Activated CD4-positive, alpha-beta T cell treated with anti-CD3 and anti-CD28 coated beads for 48 hours (primary cell): Measurements from ENCODE around the gene TM7SF2.
"Not testable (repeated sequence)": the region's sequence is repeated elsewhere in the genome, so short reads cannot be mapped to it uniquely, and the experiment has no call there.

ENCODE experiments used
- DNase-seq: peaks from one replicate; pipeline ENCODE4 v3.0.0-alpha.2; 2020

Gene TM7SF2

DNA sequence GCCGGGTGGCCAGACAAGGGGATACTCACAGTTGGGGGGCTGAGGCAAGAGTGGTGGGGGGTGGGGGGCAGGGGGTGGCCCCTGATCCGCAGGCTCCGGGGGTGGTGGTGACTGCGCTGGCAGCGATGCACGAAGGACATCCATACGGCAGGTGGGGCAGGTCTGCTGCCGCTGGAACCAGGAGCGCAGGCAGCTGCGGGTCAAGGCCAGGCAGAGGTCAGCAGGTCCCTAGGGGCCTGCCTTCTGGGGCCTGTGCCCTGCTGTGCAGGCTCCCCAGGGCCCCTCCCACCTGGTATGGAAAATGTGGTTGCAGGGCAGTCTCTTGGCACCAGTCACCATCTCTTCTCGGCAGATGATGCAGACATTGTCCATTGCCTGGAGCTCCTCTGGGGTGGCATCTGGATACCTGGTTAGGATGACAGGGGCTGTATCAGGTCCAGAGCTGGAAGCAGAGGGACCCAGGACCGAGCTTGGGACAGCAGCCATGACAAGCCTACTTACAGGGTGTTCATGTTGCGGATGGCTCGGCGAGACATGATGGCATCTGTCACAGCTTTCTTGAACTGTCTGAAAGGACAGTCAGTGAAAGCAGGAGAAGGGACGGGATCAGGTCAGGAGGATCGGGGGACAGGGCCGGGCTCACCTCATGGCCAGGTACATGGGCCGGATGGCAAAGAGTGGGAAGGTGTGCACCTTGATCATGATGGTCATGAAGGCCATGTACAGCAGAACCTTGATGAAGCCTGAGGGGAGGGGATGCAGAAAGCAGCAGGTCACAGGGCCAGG is 19.2 kb downstream of the TM7SF2 start:
- DNase-seq = no peak

DNA sequence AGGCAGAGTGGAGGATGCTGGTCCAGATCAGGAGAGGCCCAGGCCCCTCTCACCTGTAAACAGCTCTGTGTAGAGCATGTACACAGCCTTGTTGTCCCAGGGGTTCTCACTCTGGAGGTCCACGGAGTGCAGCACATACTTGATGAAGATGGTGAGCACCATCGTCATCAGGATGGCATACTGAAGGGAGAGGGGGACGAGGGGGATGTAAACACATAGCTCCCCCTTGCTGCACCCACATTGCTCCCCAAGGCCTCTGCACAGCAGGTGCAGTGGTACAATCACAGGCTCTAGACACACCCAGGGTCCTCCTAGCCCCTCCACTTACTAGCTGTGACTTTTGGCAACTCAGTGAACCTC is 19.7 kb downstream of the TM7SF2 start:
- DNase-seq = no peak

DNA sequence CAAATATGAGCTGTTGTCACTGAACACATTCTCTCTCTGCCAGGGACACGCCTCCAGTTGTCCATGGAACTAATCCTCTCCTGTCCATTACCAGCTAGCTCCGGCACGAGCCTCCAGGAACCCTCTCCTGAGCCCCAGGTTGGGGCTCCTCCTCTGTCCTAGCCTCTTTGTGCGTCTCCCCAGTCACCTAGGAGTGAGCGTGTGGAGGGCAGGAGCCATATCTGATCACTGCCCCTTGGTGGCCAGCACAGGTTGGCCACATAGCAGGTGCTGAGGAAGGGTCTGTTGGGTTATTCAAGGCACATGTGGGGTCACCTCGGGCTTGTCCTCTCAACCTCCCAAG is 20.2 kb downstream of the TM7SF2 start:
- no peak for DNase-seq

GRCh38 chr11:65132238-65132987 is 20.7 kb downstream of the TM7SF2 start:
- DNase-seq = no peak

DNA sequence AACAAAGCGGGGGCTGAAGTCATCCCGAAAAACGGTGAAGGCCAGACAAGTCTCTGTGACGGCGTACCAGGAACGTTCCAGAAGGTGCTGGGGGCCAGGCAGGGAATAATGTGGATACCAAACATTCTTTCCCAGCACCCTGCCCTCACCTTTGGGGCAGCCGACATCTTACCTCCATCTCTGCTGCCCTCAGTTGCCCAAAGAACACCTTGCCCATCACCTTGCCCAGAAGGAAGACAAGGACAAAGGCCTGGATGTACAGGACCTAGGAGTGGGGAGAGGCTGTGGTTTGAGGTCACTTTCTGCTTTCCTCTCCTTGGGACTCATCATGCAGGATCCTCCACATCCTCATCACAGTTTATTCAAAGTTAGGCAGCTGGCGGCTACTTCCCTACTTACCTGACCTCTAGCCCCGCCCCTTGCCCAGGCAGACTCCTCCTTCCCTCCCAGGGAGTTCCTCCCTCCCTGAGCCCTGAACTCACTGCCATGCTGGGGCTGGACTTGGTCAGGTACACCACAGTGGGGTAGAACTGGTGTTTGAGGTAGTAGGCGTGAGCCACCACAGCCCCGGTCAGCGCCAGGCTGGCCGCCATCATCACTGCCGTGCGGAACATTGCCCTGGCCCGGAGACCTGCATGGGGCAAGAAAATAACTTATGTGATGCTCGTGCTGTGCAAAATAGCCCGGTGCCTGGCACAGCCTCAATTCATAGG is 21.5 kb downstream of the TM7SF2 start:
- peak; percentile 85 for DNase-seq

DNA sequence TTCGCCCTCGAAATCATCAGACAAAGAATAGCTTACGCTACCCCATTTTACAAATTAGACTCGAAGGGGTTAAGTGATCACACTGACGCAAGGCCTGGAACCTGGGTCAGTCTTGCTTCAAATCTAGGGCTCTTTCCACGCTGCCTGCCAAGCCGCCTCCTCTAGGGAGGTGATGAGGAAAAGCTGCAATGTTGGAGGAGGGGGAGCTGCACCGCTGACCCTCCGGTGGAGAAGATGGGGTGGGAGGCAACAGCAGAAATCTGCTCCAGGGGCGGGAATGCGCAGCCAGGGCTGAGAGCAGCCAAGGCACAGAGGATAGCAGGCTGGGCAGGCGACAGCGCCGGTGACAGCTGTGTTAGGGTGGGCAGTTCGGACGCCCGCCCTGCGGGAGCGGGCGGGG is 22.1 kb downstream of the TM7SF2 start:
- no peak for DNase-seq

GRCh38 chr11:65134240-65134951 is 22.7 kb downstream of the TM7SF2 start, which contains the start of gene SYVN1:
Gene SYVN1, minus strand, starts transcription at chr11:65134519. Its CDS starts 918 bp downstream, at chr11:65133601.
- peak; percentile 94 for DNase-seq

DNA sequence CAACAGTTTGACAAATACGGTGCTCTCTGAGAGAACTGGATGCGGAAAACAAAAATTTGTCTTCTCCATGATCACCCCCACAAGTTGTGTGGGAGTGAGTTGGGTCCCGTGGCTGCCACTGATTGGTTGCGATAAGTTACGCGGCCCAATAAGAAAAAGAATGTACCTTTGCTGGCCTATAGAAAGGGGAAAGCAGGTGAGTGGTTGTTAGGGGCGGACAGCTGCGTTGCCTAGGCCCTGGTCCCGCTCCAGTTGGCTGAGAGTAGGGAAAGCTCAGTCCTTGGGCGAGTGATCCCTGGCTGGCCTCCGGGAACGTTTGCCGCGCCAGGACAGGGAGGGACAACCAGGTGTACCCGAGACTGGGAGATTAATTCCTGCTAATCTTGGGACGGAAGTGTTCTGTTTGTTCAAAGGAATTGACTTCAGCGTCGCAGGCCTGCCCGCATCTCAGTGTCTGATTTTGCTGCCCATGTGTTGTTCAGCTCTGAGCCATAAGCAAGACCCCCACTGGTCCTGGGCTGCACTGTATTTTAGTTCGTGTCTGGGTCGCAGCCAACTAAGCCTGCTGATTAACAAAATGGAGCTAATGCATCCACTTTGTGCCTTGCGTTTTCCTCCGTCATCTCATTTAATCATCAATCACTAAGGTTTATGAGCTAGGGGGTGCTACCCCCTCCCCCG is 23.4 kb downstream of the TM7SF2 start:
- DNase-seq = peak; percentile 85

DNA sequence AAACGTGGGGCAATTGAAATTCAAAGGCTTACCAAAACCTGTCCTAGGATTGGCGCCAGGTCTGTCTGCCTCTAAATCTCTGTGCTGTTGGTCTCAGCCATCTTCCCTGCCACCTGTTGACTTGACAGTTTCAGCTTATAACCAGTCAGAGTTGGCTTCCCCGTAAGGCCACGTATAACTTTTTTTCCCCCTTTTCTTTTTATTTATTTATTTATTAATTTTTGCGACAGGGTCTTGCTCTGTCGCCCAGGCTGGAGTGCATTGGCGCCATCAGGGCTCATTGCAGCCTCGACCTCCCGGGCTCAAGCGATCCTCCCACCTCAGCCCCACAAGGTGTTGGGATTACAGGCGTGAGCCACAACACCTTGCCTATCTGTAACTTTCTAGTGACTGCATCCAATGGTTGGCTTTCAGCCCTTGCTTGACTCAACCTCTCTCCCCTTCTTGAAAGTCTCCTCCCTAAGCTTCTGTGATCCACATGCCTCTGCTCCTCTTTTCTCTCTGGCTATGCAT is 24.0 kb downstream of the TM7SF2 start:
- peak; percentile 18 for DNase-seq

DNA sequence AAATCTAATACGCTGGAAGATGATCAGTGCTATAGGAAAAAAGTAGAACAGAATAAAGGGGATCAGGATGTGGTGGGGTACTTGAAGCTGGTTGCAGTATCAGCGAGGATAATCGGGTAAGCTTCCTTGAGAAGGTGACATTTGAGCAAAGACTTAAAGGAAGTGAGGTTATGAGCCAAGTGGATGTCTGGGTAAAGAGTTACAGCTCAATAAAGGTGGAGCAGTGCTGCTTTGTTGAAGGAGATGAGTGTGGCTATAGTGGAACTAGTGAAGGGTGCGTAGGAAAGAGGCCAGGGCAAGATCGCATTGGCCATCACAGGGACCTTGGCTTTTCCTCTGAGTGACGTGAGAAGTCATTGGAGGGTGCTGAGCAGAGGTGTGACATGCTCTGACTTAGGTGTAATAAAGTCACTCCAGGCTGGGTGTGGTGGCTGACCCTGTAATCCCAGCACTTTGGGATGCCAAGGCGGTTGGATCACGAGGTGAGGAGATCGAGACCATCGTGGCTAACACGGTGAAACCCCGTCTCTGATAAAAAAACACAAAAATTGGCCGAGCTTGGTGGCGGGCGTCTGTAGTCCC is 24.9 kb downstream of the TM7SF2 start:
- no peak for DNase-seq

- DNase-seq = no peak
These were observed 30.3 kb downstream of the TM7SF2 start for GRCh38 chr11:65141896-65142494.

DNA sequence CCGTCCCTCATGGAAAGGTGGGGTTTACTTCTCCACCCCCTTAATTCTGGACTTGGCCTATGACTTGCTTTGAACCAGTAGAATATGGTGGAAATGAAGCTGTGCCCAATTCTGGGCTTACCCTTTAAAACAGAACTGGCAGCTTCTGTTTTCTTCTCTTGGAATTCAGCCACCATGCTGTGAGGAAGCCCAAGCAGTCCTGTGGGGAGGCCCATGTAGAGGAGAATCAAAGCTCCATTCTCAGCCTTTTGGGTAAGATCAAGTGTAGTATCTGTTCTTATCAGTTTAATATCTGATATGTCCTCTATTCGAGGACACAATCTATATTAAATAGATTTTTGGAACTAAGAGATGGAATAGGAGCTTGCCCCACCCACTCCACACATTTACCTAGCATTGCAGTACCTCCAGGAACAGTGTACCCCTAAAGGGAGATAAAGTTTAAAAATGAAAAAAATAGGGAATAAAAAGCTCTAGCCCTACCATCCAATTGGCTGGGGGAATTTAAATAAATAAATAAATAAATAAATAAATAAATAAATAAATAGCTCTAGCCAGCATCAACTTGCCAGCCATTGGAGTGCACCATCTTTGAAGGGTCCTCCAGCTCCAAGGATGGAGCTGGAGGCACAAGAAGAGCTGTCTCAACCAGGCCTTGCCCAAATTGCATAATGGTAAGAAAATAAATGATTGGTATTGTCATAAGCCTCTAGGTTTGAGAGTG is 35.8 kb downstream of the TM7SF2 start:
- DNase-seq = no peak

- DNase-seq = no peak
These were observed 37.0 kb downstream of the TM7SF2 start for GRCh38 chr11:65148657-65149056.

DNA sequence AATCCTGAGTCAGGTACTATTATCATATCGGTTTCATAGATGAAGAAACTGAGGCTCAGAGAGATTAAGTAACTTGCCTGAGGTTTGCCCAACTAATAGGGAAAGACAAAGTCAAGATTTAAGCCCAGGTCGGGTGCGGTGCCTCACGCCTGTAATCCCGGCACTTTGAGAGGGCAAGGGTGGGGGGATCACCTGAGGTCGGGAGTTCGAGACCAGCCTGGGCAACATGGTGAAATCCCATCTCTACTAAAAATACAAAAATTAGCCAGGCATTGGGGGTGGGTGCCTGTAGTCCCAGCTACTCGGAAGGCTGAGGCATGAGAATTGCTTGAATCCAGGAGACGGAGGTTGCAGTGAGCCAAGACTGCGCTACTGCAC is 38.4 kb downstream of the TM7SF2 start:
- not testable (repeated sequence) for DNase-seq

DNA sequence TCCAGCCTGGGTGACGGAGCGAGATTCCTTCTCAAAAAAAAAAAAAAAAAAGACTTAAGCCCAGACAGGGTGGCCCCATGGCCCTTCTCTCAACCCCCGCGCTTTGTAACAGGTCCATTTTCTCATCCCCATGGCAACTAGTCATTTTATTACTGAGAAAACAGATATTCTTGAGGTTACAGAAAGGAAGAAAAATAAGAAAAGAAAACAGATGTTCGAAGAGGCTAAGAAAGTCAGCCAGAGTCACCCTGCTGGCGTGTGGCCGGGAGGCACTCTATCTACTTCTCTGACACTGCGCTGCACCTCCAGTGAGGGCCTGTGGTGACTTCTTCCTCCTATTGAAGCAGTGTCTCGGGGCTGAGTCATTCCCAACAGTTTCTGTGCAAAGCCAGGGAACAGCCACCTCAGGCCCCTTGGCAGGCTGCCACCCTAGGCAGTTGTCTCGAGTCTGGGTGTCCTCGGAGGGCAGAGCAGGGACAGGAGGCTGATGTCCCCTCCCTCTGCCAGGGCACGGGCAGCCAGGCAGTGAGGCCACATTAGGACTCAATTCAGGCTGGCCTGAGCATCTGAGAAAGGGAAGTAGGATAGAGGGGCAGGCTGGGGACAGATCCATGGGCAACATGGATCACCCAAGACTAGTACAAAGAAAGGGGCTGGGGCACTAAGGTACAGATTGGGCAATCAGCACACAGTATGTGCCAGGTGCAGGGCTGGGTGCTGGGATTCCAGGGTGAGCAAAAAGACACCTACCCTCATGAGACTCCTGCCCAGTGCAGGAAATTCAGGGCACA is 39.0 kb downstream of the TM7SF2 start:
- DNase-seq = peak; percentile 71

DNA sequence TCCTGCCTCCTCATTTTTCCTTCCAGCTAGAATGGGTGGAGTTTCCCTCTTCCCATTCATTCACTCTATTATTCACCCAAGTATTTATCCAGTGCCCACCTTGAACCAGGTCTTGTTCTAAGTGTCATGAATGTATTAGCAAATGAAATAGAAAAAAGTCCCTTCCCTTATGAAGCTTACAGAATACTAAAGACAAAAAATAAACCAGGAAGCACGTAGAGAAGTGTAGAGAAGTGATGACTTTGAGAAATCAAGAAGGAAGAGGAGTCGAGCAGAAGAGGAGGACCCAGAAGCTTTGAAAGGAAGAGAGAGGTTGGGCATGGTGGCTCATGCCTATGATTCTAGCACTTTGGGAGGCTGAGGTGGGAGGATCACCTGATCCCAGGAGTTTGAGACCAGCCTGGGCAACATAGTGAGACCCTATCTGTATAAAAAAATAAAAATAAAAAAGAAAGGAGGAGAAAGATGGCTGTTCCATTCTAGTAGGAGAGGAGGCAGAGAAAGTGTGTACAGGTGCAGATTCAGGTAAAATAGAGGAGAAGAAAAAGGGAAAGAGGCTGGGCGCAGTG is 39.7 kb downstream of the TM7SF2 start:
- DNase-seq = no peak

- DNase-seq = no peak
These were observed 40.5 kb downstream of the TM7SF2 start for GRCh38 chr11:65152122-65152521.

DNA sequence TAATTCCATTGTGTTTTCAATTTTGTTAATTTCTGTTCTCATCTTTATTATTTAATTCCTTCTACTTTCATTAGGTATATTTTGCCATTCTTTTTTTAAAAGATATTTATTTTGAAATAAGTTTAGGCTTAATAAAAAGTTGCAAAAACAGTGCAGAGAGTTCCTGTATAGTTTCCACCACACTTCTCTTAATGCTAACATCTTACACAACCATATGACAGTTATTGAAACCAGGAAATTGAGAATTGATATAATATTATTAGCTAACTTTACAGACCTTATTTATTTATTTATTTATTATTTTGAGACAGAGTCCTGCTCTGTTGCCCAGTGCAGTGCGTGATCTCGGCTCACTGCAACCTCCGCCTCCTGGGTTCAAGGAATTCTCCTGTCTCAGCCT is 44.6 kb downstream of the TM7SF2 start:
- DNase-seq = no peak

DNA sequence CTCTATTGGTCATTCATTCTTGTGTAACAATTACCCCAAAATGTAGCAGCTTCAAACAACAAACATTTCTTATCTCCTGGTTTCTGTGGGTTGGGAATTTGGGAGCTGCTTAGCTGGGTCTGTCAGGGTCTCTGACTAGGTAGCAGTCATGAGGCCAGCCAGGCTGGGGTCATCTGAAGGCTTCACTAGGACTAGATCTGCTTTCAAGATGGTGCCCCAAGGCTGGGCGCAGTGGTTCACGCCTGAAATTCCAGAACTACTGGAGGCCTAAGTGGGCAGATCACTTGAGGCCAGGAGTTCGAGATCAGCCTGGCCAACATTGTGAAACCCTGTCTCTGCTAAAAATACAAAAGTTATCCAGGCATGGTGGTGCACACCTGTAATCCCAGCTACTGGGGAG is 45.3 kb downstream of the TM7SF2 start:
- DNase-seq = no peak

GRCh38 chr11:65157336-65157735 is 45.7 kb downstream of the TM7SF2 start:
- DNase-seq = no peak
